HepG2 (cell line): ENCODE results near the gene OR2J1. TPM values are rescaled to one million over a fixed set of nuclear protein-coding genes. Genes with fewer than 3 reads are reported as not detected.

Experiments
- BCL3 ChIP-seq: sonication (generic); formaldehyde crosslinking; IDR thresholded peaks from 2 replicates; pipeline ENCODE4 v1.5.1; 2020; ENCODE audit warnings: mild to moderate bottlenecking, missing genetic modification reagents, moderate library complexity
- CTCF ChIP-seq: sonication (generic); formaldehyde crosslinking; IDR thresholded peaks from 2 replicates; pipeline ENCODE4 v1.5.0; 2020; ENCODE audit warnings: mild to moderate bottlenecking, missing genetic modification reagents, moderate library complexity
- FOSL2 ChIP-seq: sonication (generic); formaldehyde crosslinking; IDR thresholded peaks from 2 replicates; pipeline ENCODE4 v1.4.0; 2020; ENCODE audit warnings: missing genetic modification reagents
- FOXC1 ChIP-seq: sonication (generic); formaldehyde crosslinking; IDR thresholded peaks from 2 replicates; pipeline ENCODE4 v1.8.0; 2022; ENCODE audit warnings: mild to moderate bottlenecking, missing genetic modification reagents, borderline replicate concordance
- FOXK1 ChIP-seq: sonication (generic); formaldehyde crosslinking; IDR thresholded peaks from 2 replicates; pipeline ENCODE4 v1.4.0; 2020; ENCODE audit warnings: low read depth, missing genetic modification reagents, borderline replicate concordance
- HBP1 ChIP-seq: IDR thresholded peaks from 2 replicates; pipeline ENCODE4 v1.6.1; 2016; ENCODE audit warnings: low read depth, control low read depth
- HMGXB4 ChIP-seq, 2 experiments: sonication (generic) in 1 of 2; formaldehyde crosslinking in 1 of 2; IDR thresholded peaks; 2 replicates each; pipeline versions ENCODE4 v1.4.0 to v1.6.1; 2018 to 2020; ENCODE audit warnings: missing genetic modification reagents in 2 of 2, borderline replicate concordance in 1 of 2, low read depth in 1 of 2, mild to moderate bottlenecking in 1 of 2, missing biosample characterization in 1 of 2
- HOXA9 ChIP-seq: sonication (generic); formaldehyde crosslinking; IDR thresholded peaks from 2 replicates; pipeline ENCODE4 v1.8.1; 2022; ENCODE audit warnings: missing genetic modification reagents, mild to moderate bottlenecking, moderate library complexity, borderline replicate concordance
- MAFF ChIP-seq: IDR thresholded peaks from 2 replicates; pipeline ENCODE4 v1.6.1; 2011; ENCODE audit warnings: low read depth, low read length, improper control_type of control experiment
- RAD21 ChIP-seq: fragments of 450-650 bp; formaldehyde crosslinking; IDR thresholded peaks from 2 replicates; pipeline ENCODE4 v1.5.0; 2020; ENCODE audit warnings: mild to moderate bottlenecking
- RFX5 ChIP-seq: IDR thresholded peaks from 2 replicates; pipeline ENCODE4 v1.6.1; 2011; ENCODE audit warnings: low read depth, low read length, improper control_type of control experiment
- SMC3 ChIP-seq: IDR thresholded peaks from 2 replicates; pipeline ENCODE4 v1.6.1; 2011; ENCODE audit warnings: low read length, improper control_type of control experiment
- STAG1 ChIP-seq: sonication (generic); formaldehyde crosslinking; IDR thresholded peaks from 2 replicates; pipeline ENCODE4 v1.4.0; 2020; ENCODE audit warnings: missing genetic modification reagents
- TFDP1 ChIP-seq: IDR thresholded peaks from 2 replicates; pipeline ENCODE4 v1.6.1; 2016; ENCODE audit warnings: missing compliant biosample characterization, missing genetic modification reagents, borderline replicate concordance
- THAP7 ChIP-seq: sonication (generic); formaldehyde crosslinking; IDR thresholded peaks from 2 replicates; pipeline ENCODE4 v1.8.1; 2023; ENCODE audit warnings: mild to moderate bottlenecking, missing genetic modification reagents
- ZMYM4 ChIP-seq: sonication (generic); formaldehyde crosslinking; IDR thresholded peaks from 2 replicates; pipeline ENCODE4 v1.8.1; 2023; ENCODE audit warnings: mild to moderate bottlenecking, missing genetic modification reagents
- ZNF619 ChIP-seq: sonication (generic); formaldehyde crosslinking; IDR thresholded peaks from 2 replicates; pipeline ENCODE4 v1.4.0; 2020; ENCODE audit warnings: mild to moderate bottlenecking, missing genetic modification reagents
- ZNF788 ChIP-seq: sonication (generic); formaldehyde crosslinking; IDR thresholded peaks from 2 replicates; pipeline ENCODE4 v1.5.0; 2020; ENCODE audit warnings: mild to moderate bottlenecking, missing genetic modification reagents, borderline replicate concordance
- polyA plus RNA-seq, 8 experiments: library from polyadenylated mRNA; depleted of rRNA in 3 of 8; stranded (reverse) in 7 of 8; unstranded in 1 of 8; fragments of >200 nt; fragmentation: Illumina TruSeq in 4 of 8; extraction: Trizol in 4 of 8; gene quantifications; 2 replicates each; pipeline versions ENCODE4 v1.2.1 to v1.2.3, GENCODE V29; 2011 to 2016; ENCODE audit warnings: low read depth in 4 of 8, missing spikeins in 1 of 8, mixed read lengths in 1 of 8; ENCODE audit not compliant: insufficient read depth in 1 of 8
- total RNA-seq, 5 experiments: library from RNA; depleted of rRNA; stranded (reverse); fragments of >200 nt; fragmentation: Illumina TruSeq; extraction: Trizol; gene quantifications; 2 replicates each; pipeline ENCODE4 v1.2.3, GENCODE V29; 2016; ENCODE audit warnings: low read depth in 1 of 5

The OR2J1 gene
- total and polyA plus RNA-seq, 2 of the 13 experiments (the other 11 are each of a cell fraction or from before 2014, with no cell fraction given): 0.07 TPM; not detected in 1

GRCh38 chr6:29071831-29072723 is 27.2 kb upstream of the OR2J1 start (continued):
- TF ChIP-seq BCL3 (CRISPR knock-in tag) (no peak), ZMYM4 (CRISPR knock-in tag) (0 out of 2 replicates have a peak, but pooled peaks have one; percentile 30), MAFF (peak; percentile 50), CTCF (CRISPR knock-in tag) (peak; percentile 86), FOXK1 (CRISPR knock-in tag) (no peak), TFDP1 (0 out of 2 replicates have a peak, but pooled peaks have one; percentile 18), THAP7 (CRISPR knock-in tag) (no peak), STAG1 (peak; percentile 72), ZNF788 (CRISPR knock-in tag) (0 out of 2 replicates have a peak, but pooled peaks have one; percentile 19), RFX5 (no peak), RAD21 (peak; percentile 27; the same call in 1 of the 2 replicates), FOSL2 (CRISPR knock-in tag) (peak; percentile 9; the same call in 1 of the 2 replicates), ZNF619 (CRISPR knock-in tag) (0 out of 2 replicates have a peak, but pooled peaks have one; percentile 36), FOXC1 (CRISPR knock-in tag) (no peak), HBP1 (CRISPR knock-in tag) (no peak), SMC3 (peak; percentile 67), HOXA9 (CRISPR knock-in tag) (no peak), HMGXB4 (CRISPR knock-in tag; IDR thresholded peaks at IDR 0.05; ENCODE audit: borderline replicate concordance in 1 of 2, low read depth in 1 of 2) (peak; percentile 41 to 46; a peak in 1 of 4 replicates)
